A673 (cell line): ENCODE data around the gene PARP12. TPM values are rescaled to one million over a fixed set of nuclear protein-coding genes. Genes with fewer than 3 reads are reported as not detected.

Experiments
- BruUV-seq: library from RNA; stranded (reverse); fragments of 400-500 nt; replicated peaks from 2 replicates; lab custom pipeline; 2021; lab: Mats Ljungman, UMichigan
- CTCF ChIA-PET: fragments of 300-600 bp; sonication (Branson Sonifier 250); formaldehyde crosslinking; loops from one replicate; lab custom pipeline; 2022; ENCODE audit warnings: antibody characterized with exemption; lab: Charles Lee
- POLR2A ChIA-PET: fragments of 300-600 bp; sonication (Branson Sonifier 250); formaldehyde crosslinking; loops from one replicate; lab custom pipeline; 2022; ENCODE audit warnings: antibody characterized with exemption; ENCODE audit not compliant: low non-redundant PET; lab: Charles Lee
- DNase-seq: peaks from one replicate; pipeline ENCODE4 v3.0.0-alpha.2; 2015; ENCODE audit warnings: low spot score
- H3K27ac ChIP-seq: fragments of 200-600 bp; sonication (generic); 2 replicates; pipeline ENCODE4 v1.5.1; 2016; ENCODE audit warnings: mixed run types, low read depth, mild to moderate bottlenecking, mixed read lengths, antibody characterized with exemption, low read length; ENCODE audit not compliant: poor library complexity, severe bottlenecking
- H3K27me3 ChIP-seq: fragments of 200-600 bp; sonication (generic); replicated peaks from 2 replicates; pipeline ENCODE4 v1.6.1; 2017; ENCODE audit warnings: mixed run types, low read depth, mild to moderate bottlenecking, mixed read lengths, antibody characterized with exemption, low read length; ENCODE audit not compliant: insufficient read depth, poor library complexity
- H3K36me3 ChIP-seq: fragments of 200-600 bp; sonication (generic); 2 replicates; pipeline ENCODE4 v1.6.1; 2016; ENCODE audit warnings: mixed run types, mild to moderate bottlenecking, mixed read lengths, antibody characterized with exemption, low read length; ENCODE audit not compliant: insufficient read depth, poor library complexity, severe bottlenecking
- H3K4me1 ChIP-seq: fragments of 200-600 bp; sonication (generic); 2 replicates; pipeline ENCODE4 v1.6.1; 2017; ENCODE audit warnings: mixed run types, mild to moderate bottlenecking, mixed read lengths, antibody characterized with exemption, low read length; ENCODE audit not compliant: insufficient read depth, poor library complexity, severe bottlenecking
- H3K4me3 ChIP-seq: fragments of 200-600 bp; sonication (generic); 2 replicates; pipeline ENCODE4 v1.5.1; 2016; ENCODE audit warnings: low read depth, mixed run types, mild to moderate bottlenecking, mixed read lengths, low read length; ENCODE audit not compliant: poor library complexity, severe bottlenecking
- H3K9me3 ChIP-seq: fragments of 200-600 bp; sonication (generic); 2 replicates; pipeline ENCODE4 v1.6.1; 2016; ENCODE audit warnings: mixed run types, low read depth, mild to moderate bottlenecking, mixed read lengths, antibody characterized with exemption, low read length; ENCODE audit not compliant: poor library complexity, severe bottlenecking
- CTCF ChIP-seq: fragments of 300-800, 200-600 bp; sonication (generic); conservative IDR thresholded peaks from 2 replicates; pipeline ENCODE4 v1.5.1; 2017; ENCODE audit warnings: low read depth, mild to moderate bottlenecking, antibody characterized with exemption, low read length, moderate library complexity, mixed read lengths
- EZH2 ChIP-seq: fragments of 200-600 bp; sonication (generic); IDR thresholded peaks from 2 replicates; pipeline ENCODE4 v1.6.1; 2017; ENCODE audit warnings: borderline replicate concordance, low read depth, mild to moderate bottlenecking, mixed read lengths, antibody characterized with exemption, low read length; ENCODE audit not compliant: poor library complexity, severe bottlenecking
- intact Hi-C: fragments of 100-400 bp; cut with micrococcal nuclease; formaldehyde crosslinking; loops from one replicate; pipeline ENCODE4 v1.10.0; 2022; ENCODE audit not compliant: unreplicated experiment
- total RNA-seq: library from RNA; stranded (reverse); gene quantifications from 2 replicates; pipeline ENCODE4 v1.2.3, GENCODE V29; 2021

PARP12 gene
- total RNA-seq, 1 experiment from 2014 or later = 17.8 TPM

- H3K4me3 ChIP-seq = no peak overlapping the region
- H3K4me1 ChIP-seq = no peaks in the 10 kb centered on the region
- no peaks in the 10 kb centered on the region for H3K36me3 ChIP-seq
- ChIA-PET POLR2A (interaction anchor here (0.6 kb wide), 1 partner anchor 534 kb away, joined by 9 read pairs; no protein-coding TSS in a partner anchor), CTCF (no interaction called here)
- H3K27me3 ChIP-seq = no peaks in the 10 kb centered on the region
- H3K27ac ChIP-seq = no peak overlapping the region
- intact Hi-C loops = no loop called here
- BruUV-seq = no TSS peak
- no peaks in the 10 kb centered on the region for H3K9me3 ChIP-seq
- no peak for TF ChIP-seq EZH2
- no peak for DNase-seq
Measured at GRCh38 chr7:139982927-139983920, 79.5 kb downstream of the PARP12 start.

GRCh38 chr7:139981511-139981895 lies 81.2 kb downstream of the PARP12 start:
- DNase-seq = no peak
- no peaks in the 10 kb centered on the region for H3K4me1 ChIP-seq
- H3K9me3 ChIP-seq = no peaks in the 10 kb centered on the region
- no peak overlapping the region for H3K4me3 ChIP-seq
- TF ChIP-seq CTCF = no peak
- H3K36me3 ChIP-seq = no peaks in the 10 kb centered on the region
- POLR2A ChIA-PET = no interaction called here
- CTCF ChIA-PET = no interaction called here
- no peaks in the 10 kb centered on the region for H3K27me3 ChIP-seq
- no peak overlapping the region for H3K27ac ChIP-seq
- intact Hi-C loops = no loop called here
- BruUV-seq = no TSS peak

GRCh38 chr7:139976838-139977656 lies 85.7 kb downstream of the PARP12 start:
- H3K27ac ChIP-seq = no peak overlapping the region
- no peaks in the 10 kb centered on the region for H3K27me3 ChIP-seq
- H3K4me3 ChIP-seq = no peak overlapping the region
- H3K4me1 ChIP-seq = no peaks in the 10 kb centered on the region
- no peaks in the 10 kb centered on the region for H3K36me3 ChIP-seq
- H3K9me3 ChIP-seq = no peaks in the 10 kb centered on the region
- CTCF ChIA-PET = no interaction called here
- POLR2A ChIA-PET = no interaction called here
- intact Hi-C loops = no loop called here
- BruUV-seq = no TSS peak
- DNase-seq = no peak
- TF ChIP-seq EZH2 (no peak), CTCF (no peak)
